Measurements from ENCODE around the gene IL36RN.

Gene IL36RN

DNA sequence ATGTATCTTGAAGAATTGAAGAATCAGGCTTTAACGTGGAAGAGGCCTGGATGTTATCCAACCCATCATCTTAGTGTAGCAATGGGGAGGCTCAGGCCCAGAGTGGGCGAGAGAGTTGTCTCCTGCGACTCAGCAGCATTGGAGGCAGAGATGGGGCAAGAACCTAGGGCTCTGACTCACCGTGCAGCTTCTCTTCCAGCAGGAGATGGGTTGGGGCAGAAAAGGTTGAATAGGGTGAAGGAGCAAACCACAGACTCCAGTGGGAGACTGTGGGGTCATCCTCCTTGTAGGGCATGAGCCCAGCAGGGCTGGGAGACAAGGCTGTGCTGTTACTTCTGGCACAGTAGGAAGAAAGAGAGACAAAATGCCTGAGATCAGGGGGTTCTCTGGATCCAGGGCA, 1.4 kb downstream of the IL36RN start:
- no peak overlapping the region for H3K27ac Mint-ChIP-seq
- H3K27me3 Mint-ChIP-seq = no peaks in the 10 kb centered on the region
- H3K9me3 Mint-ChIP-seq = peaks cover 11% of the 10 kb centered on the region
- peaks cover 8% of the 10 kb centered on the region for H3K4me1 Mint-ChIP-seq (ENCODE audit: low read depth)
- no peaks in the 10 kb centered on the region for H3K36me3 Mint-ChIP-seq (ENCODE audit: low read depth)
- H3K4me3 Mint-ChIP-seq = no peak overlapping the region

DNA sequence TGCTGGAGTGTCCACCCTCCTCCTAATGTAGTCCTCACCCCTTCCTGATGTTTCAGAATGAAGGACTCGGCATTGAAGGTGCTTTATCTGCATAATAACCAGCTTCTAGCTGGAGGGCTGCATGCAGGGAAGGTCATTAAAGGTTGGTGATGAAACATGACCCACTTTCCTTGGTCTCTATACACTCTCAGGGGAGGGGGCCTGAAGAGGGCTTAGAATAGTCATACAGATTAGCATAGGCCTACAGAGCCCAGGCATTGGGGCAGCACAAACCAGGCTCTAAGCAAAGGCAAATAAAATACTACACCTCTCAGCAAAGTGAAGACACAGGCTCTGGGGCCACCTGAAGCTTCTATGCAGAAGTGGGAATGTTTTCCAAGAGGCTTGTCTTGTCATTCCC, 1.8 kb downstream of the IL36RN start:
- Mint-ChIP-seq H3K27me3 (no peaks in the 10 kb centered on the region), H3K36me3 (ENCODE audit: low read depth) (no peaks in the 10 kb centered on the region), H3K4me3 (no peak overlapping the region), H3K4me1 (ENCODE audit: low read depth) (peaks cover 8% of the 10 kb centered on the region), H3K9me3 (peaks cover 9% of the 10 kb centered on the region), H3K27ac (no peak overlapping the region)

DNA sequence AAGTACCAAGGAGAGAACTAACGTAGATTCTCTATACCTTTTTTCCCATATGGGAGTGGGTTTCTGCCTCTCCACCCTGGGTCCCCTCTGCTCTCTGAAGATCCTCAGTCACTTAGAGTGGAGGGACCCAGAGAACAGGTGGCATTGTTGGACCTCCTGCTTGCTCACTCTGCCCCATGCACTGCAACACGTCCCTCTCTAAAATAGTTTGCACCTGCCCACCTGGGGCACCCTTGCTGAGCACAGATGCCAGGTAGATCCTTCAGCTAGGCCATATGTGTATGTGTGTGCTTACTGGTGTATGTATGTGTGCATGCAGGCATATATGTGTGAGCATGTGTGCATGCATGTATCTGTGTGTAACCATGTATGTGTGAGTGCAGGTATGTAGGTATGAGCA, 2.2 kb downstream of the IL36RN start:
- Mint-ChIP-seq H3K27ac (no peak overlapping the region), H3K27me3 (no peaks in the 10 kb centered on the region), H3K36me3 (ENCODE audit: low read depth) (no peaks in the 10 kb centered on the region), H3K9me3 (peaks cover 7% of the 10 kb centered on the region), H3K4me3 (no peak overlapping the region), H3K4me1 (ENCODE audit: low read depth) (peaks cover 6% of the 10 kb centered on the region)

DNA sequence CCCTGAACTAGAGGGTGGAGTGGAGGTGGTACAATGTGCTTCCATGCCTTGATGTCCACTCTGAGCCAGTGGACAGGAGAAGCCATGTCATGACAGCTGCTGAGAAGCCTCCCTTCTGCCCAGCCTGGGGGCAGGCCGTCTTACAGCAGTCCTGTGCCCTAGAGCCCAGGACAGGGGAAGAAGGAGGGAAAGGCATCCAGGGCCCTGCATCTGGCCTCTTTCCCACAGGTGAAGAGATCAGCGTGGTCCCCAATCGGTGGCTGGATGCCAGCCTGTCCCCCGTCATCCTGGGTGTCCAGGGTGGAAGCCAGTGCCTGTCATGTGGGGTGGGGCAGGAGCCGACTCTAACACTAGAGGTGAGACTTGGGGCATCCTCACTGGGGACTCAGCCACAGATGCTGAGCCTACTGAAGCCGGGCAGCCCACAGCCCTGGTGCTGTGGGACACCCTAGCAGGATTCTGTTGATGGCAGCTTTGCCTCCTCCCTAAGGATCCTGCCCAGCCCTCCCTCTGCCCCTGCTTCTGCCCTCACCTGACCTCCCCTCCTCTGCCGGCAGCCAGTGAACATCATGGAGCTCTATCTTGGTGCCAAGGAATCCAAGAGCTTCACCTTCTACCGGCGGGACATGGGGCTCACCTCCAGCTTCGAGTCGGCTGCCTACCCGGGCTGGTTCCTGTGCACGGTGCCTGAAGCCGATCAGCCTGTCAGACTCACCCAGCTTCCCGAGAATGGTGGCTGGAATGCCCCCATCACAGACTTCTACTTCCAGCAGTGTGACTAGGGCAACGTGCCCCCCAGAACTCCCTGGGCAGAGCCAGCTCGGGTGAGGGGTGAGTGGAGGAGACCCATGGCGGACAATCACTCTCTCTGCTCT, 3.1 kb downstream of the IL36RN start:
- Mint-ChIP-seq H3K9me3 (peaks cover 4% of the 10 kb centered on the region), H3K36me3 (ENCODE audit: low read depth) (no peaks in the 10 kb centered on the region), H3K27ac (no peak overlapping the region), H3K4me1 (ENCODE audit: low read depth) (no peaks in the 10 kb centered on the region), H3K4me3 (no peak overlapping the region), H3K27me3 (no peaks in the 10 kb centered on the region)

DNA sequence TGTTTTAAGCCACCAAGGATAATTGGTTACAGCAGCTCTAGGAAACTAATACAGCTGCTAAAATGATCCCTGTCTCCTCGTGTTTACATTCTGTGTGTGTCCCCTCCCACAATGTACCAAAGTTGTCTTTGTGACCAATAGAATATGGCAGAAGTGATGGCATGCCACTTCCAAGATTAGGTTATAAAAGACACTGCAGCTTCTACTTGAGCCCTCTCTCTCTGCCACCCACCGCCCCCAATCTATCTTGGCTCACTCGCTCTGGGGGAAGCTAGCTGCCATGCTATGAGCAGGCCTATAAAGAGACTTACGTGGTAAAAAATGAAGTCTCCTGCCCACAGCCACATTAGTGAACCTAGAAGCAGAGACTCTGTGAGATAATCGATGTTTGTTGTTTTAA, 5.3 kb downstream of the IL36RN start:
- no peak overlapping the region for H3K27ac Mint-ChIP-seq
- no peaks in the 10 kb centered on the region for H3K4me1 Mint-ChIP-seq (ENCODE audit: low read depth)
- H3K27me3 Mint-ChIP-seq = no peaks in the 10 kb centered on the region

DNA sequence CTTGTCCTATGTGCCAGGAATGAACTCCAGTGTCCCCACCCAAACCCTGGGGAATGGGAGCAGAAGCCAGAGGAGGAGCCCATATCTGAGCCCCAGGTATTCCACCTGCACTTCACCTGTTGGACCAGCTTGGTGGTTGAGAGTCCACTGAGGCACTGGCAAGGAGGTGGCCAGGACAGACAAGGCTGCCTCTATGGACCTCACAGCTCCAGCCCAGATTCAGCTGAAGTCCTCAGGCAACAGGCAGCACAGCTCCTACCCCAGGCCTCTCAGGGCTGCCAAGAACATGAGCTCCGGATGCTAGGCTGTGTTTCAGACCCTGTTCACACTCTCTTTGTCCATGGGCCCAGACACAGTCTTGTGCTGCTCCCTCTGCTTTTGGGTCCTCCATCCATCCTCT, 5.9 kb downstream of the IL36RN start:
- Mint-ChIP-seq H3K9me3 (peaks cover 4% of the 10 kb centered on the region), H3K27ac (no peak overlapping the region), H3K27me3 (no peaks in the 10 kb centered on the region), H3K36me3 (ENCODE audit: low read depth) (no peaks in the 10 kb centered on the region), H3K4me3 (no peak overlapping the region), H3K4me1 (ENCODE audit: low read depth) (no peaks in the 10 kb centered on the region)

More for the DNA sequence above, 5.3 kb downstream of the IL36RN start:
- Mint-ChIP-seq H3K4me3 (no peak overlapping the region), H3K9me3 (peaks cover 4% of the 10 kb centered on the region), H3K36me3 (ENCODE audit: low read depth) (no peaks in the 10 kb centered on the region)

DNA sequence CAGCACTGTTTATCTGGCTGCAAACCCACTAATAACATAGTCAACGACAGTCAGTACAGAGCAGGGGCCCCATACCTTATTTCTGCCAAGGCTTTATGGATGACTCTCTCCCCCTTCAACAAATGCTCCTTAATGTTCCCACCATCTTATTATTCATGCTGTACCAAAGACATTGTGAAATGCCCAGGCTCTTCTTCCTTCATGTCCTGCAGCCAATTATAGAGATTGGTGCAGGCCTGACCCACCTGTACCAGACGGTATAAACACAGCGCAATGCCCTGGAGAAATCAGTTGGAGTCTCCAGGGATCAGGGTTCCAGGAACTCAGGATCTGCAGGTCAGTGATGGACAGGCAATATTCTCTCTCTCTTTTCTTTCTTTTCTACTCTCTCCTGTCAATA, 8.7 kb downstream of the IL36RN start, which contains the start of gene IL1F10:
Gene IL1F10, plus strand, starts transcription at position 290 of the 400 bp plus-strand sequence. CDS start 4,769 bp downstream, outside the sequence.
- Mint-ChIP-seq H3K9me3 (peaks cover 4% of the 10 kb centered on the region), H3K4me1 (ENCODE audit: low read depth) (no peaks in the 10 kb centered on the region), H3K27me3 (no peaks in the 10 kb centered on the region), H3K36me3 (ENCODE audit: low read depth) (no peaks in the 10 kb centered on the region), H3K4me3 (no peak within 1 kb of the TSS), H3K27ac (no peak within 1 kb of the TSS)

DNA sequence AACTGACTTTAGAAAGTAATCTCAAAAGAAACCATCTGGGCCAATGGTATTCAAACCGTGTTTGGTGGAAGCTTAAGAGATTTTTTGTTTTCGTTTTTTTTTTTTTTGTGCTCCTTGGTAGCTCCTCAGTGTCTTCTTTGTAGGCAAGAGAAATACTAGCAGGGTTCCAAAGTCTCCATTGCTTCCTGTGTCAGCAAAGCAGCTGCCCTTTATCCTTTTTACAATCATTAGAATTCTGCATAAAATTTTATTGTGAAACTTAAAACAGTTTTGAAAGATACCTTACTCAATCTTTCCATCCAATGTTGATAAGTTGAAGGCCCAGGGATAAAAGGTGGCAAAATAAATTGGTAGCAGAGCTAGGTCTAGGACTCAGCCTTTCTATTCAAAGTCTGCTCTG, 9.3 kb downstream of the IL36RN start:
- no peaks in the 10 kb centered on the region for H3K4me1 Mint-ChIP-seq (ENCODE audit: low read depth)

DNA sequence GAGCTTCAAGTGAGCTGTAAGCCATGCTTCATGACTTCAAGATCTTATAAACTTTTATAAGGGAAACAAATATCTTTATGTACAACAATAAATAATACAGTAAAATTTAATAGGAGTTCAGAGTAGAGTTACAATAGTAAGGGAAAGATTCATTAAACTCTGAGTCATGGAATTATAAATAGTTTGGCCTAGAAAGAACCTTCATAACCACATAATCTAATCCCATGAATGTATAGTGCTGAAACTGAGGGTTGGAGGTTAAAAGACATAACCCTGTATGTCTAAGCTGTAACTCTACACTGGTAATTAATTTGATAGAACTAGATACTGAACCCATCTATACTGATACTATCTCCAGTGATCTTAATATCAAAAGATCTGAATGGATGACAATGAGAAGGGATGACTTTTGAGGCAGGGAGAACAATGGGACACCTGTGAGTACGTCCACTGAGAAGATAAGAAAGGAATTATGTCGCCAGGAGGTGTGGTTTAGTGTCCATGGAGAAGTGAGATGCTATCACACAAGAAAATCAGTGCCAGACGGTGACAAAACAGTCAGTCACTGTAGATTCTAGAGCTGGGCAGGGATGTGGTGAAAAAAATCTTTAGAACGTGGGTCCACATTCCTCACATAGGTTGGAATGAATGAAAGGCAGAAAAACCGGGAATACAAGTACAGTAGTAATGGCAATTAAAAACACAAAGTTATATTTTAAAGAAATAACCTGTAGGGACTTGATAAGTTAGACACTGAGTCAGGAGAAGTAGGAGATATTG, 9.9 kb downstream of the IL36RN start:
- H3K9me3 Mint-ChIP-seq = peaks cover 4% of the 10 kb centered on the region
- H3K36me3 Mint-ChIP-seq (ENCODE audit: low read depth) = no peaks in the 10 kb centered on the region
- no peak overlapping the region for H3K4me3 Mint-ChIP-seq
- no peak overlapping the region for H3K27ac Mint-ChIP-seq
- H3K27me3 Mint-ChIP-seq = no peaks in the 10 kb centered on the region
- H3K4me1 Mint-ChIP-seq (ENCODE audit: low read depth) = no peaks in the 10 kb centered on the region

More for the DNA sequence above, 9.3 kb downstream of the IL36RN start:
- H3K27ac Mint-ChIP-seq = no peak overlapping the region
- H3K4me3 Mint-ChIP-seq = no peak overlapping the region
- no peaks in the 10 kb centered on the region for H3K36me3 Mint-ChIP-seq (ENCODE audit: low read depth)
- peaks cover 4% of the 10 kb centered on the region for H3K9me3 Mint-ChIP-seq
- H3K27me3 Mint-ChIP-seq = no peaks in the 10 kb centered on the region

DNA sequence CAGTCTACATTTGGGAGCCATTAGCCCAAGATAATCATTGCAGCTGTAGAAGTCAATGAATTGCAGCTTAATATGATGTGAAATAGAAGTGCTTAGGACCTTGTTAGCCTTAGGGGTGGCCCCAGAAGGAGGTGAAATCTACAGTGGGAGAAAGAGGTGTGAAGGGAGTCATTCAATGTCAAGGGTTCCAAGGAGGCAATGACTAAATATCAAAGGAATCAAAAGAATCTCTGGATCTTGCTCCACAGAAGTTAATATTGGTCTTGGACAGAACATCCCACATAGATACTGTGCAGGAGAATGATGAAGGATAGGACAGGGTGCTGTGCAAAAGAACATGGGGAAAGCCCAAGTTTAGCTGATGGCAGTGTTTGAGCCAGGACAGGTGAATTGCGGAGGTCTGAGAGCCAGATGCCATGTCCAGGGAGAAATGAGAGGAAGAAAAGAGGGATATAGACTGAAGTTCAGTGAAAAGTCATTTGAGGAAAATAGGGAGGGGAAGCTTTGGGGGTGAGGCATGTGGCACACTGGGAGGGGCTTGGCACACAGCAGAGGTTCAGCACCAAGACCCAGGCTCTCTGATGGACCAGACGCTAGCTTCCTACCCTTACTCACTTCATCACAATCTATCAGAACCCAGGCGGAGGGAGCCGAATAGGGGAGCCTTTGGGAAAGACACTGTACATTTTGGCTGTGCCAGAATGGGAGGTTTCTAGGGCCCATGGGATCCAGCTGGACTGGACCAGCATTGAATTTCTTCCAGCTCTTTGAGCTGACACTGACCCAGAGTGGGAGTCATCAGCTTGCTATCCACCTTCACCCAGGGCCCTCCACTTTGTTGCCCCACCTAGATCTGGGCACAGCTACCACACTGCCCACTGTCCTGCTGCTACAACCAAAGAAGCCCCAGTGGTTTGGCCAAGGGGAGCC, 10.9 kb downstream of the IL36RN start:
- Mint-ChIP-seq H3K4me1 (ENCODE audit: low read depth) (peaks cover 5% of the 10 kb centered on the region), H3K36me3 (ENCODE audit: low read depth) (no peaks in the 10 kb centered on the region), H3K27me3 (no peaks in the 10 kb centered on the region), H3K27ac (no peak overlapping the region), H3K9me3 (peaks cover 4% of the 10 kb centered on the region), H3K4me3 (no peak overlapping the region)

DNA sequence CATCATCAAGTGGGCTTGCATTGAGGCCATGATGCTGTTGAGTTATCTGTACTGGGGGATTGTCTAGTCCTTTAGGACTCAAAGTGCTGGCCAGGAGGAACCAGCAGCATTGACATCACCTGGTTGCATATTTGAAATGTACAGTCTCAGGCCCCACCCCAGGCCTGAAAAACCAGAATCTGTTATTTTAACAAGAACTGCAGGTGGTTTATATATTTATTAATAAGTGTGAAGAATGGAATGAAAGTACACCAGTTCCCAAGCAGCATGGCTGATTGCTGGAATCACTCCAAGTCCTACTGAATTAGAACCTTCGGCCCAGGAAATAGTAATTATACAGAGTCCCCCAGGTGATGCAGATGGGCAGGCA, 11.6 kb downstream of the IL36RN start:
- no peak overlapping the region for H3K27ac Mint-ChIP-seq
- H3K4me1 Mint-ChIP-seq (ENCODE audit: low read depth) = peaks cover 10% of the 10 kb centered on the region
- no peaks in the 10 kb centered on the region for H3K36me3 Mint-ChIP-seq (ENCODE audit: low read depth)
- no peak overlapping the region for H3K4me3 Mint-ChIP-seq
- H3K27me3 Mint-ChIP-seq = no peaks in the 10 kb centered on the region
- no peaks in the 10 kb centered on the region for H3K9me3 Mint-ChIP-seq

DNA sequence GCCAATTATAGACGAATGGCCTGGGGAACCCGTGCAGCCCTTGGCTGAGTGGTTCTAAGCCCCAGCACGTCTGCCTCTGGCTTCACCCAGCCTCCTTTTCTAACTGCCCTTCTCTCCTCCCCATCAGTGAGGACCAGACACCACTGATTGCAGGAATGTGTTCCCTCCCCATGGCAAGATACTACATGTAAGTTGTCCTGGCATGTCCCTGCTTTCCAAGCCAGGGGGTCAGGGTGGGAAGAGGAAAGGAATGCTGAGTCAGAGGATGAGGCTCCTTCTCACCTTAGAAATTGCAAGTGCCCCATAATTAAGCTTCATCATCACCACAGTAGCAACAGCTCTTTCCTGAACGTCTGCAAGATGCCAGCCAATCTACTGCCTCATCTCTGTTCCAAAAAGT, 13.6 kb downstream of the IL36RN start:
- H3K4me3 Mint-ChIP-seq = no peak overlapping the region
- H3K4me1 Mint-ChIP-seq (ENCODE audit: low read depth) = peaks cover 10% of the 10 kb centered on the region
- no peaks in the 10 kb centered on the region for H3K9me3 Mint-ChIP-seq
- H3K27me3 Mint-ChIP-seq = no peaks in the 10 kb centered on the region
- no peak overlapping the region for H3K27ac Mint-ChIP-seq
- no peaks in the 10 kb centered on the region for H3K36me3 Mint-ChIP-seq (ENCODE audit: low read depth)

DNA sequence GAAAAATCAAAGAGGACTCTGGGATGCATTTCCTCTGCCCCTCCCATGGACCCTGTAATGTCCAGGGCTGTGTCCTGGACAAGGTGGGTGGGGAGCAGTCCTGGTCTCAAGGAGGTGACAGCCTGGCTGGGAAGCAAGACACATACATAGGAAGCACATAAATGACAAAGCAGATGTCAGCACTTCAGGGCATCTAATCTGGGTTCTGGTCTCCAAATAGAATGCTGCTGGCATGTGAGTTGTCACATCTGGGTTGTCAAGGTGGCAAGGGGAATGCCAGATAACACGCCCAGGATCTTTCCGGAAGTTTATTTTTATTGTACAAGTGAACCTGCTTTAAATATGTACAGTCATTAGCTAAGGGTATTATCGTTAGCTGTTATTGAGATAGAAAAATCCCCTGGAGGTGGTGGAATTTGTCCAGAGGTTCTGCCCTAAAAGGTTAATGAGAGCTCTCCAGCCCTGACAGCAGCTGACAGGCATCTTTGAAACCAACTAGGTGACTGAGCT, 14.4 kb downstream of the IL36RN start:
- Mint-ChIP-seq H3K27ac (no peak overlapping the region), H3K4me1 (ENCODE audit: low read depth) (peaks cover 10% of the 10 kb centered on the region), H3K4me3 (no peak overlapping the region)

DNA sequence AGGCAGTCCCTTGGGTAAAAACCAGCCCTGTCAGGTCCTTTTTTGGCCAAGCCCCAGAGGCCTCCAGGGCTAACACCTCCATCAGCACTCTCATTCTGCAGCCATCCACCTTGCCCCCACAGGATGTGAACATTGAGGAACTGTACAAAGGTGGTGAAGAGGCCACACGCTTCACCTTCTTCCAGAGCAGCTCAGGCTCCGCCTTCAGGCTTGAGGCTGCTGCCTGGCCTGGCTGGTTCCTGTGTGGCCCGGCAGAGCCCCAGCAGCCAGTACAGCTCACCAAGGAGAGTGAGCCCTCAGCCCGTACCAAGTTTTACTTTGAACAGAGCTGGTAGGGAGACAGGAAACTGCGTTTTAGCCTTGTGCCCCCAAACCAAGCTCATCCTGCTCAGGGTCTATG, 16.0 kb downstream of the IL36RN start:
- H3K4me1 Mint-ChIP-seq (ENCODE audit: low read depth) = peaks cover 10% of the 10 kb centered on the region
- H3K4me3 Mint-ChIP-seq = no peak overlapping the region
- H3K27ac Mint-ChIP-seq = no peak overlapping the region
- H3K36me3 Mint-ChIP-seq (ENCODE audit: low read depth) = no peaks in the 10 kb centered on the region
- no peaks in the 10 kb centered on the region for H3K27me3 Mint-ChIP-seq
- H3K9me3 Mint-ChIP-seq = no peaks in the 10 kb centered on the region

More for the DNA sequence above, 14.4 kb downstream of the IL36RN start:
- Mint-ChIP-seq H3K27me3 (no peaks in the 10 kb centered on the region), H3K9me3 (no peaks in the 10 kb centered on the region), H3K36me3 (ENCODE audit: low read depth) (no peaks in the 10 kb centered on the region)

Measured in stimulated activated naive CD8-positive, alpha-beta T cell treated with anti-CD3 and anti-CD28 coated beads, Interleukin-15, Interleukin-2, amounts not matched to agents 100 ng/mL and 50 ng/mL, for 24 hours (primary cell).